ENCODE results near the gene ZSCAN10. TPM values are rescaled to one million over a fixed set of nuclear protein-coding genes. Genes with fewer than 3 reads are reported as not detected.

Gene ZSCAN10
- total and polyA plus RNA-seq, 2 of the 13 experiments (the other 11 are each of a cell fraction or from before 2014, with no cell fraction given), result not detected

GRCh38 chr16:3115003-3115402, 15.9 kb upstream of the ZSCAN10 start (continued):
- TF ChIP-seq HNRNPH1 (optimal IDR thresholded peaks at IDR 0.05; ENCODE audit: low read depth, low read length), result no peak

DNA sequence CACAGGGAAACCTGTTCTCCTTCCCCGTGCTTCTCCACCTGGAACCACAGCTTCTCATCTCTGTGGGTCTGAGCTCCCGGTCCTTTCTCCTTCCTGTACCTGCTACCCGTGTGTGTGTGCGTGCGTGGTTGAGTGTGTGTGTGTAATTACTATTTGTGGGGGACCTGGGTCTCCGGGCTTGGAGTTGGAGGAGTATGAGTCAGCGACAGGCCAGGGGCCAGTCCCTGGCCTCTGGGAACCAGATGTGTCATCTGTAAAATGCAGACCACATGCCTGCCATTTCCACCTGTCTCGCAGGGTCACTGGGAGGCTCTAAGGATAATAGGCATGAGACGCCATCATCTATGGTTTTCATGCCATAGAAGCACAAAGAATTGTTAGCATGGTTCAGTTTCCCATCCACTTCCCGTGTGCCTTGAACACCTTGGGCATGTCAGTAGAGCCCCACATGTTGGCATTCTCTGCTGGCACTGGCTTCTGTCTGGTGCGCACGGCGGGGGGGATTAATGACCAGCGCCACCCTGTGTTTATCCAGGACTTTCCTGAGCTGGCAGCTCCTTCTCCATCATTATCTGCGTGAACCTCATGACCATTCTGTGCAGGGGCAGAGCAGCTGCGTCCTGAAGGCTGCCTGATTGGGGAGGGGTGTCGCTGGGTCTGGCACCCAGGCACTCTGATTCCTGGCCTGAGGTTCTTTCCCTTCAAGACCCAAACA, 14.8 kb upstream of the ZSCAN10 start:
- intact Hi-C loops (cut with micrococcal nuclease; ENCODE audit: unreplicated experiment), result no loop called here
- DNase-seq (ENCODE audit: low spot score) (no peak), FAIRE-seq (no peak), ATAC-seq (no peak)
- Histone ChIP-seq H3K9me3 (ENCODE audit: low read length) (no peaks in the 10 kb centered on the region), H3K36me3 (replicated peaks in 1 of 2; ENCODE audit: control insufficient read depth in 1 of 2, insufficient read depth in 2 of 2, low read length in 2 of 2) (peaks cover 4 to 9% of the 10 kb centered on the region in 2 experiments; a peak in 4 of 5 replicates), H3K27me3 (ENCODE audit: control insufficient read depth in 1 of 2, insufficient read depth in 2 of 2, low read length in 2 of 2) (no peaks in the 10 kb centered on the region), H3K27ac (ENCODE audit: extremely low read length, insufficient read depth, low read length) (no peak overlapping the region), H2AFZ (ENCODE audit: low read length) (no peak overlapping the region), H3K4me2 (ENCODE audit: low read depth, low read length) (peak overlapping the region; percentile 88), H4K20me1 (ENCODE audit: insufficient read depth, low read length) (no peaks in the 10 kb centered on the region), H3K4me1 (ENCODE audit: insufficient read depth, low read length) (peaks cover 24% of the 10 kb centered on the region), H3K79me2 (ENCODE audit: insufficient read depth, low read length) (peaks cover 11% of the 10 kb centered on the region), H3K9ac (ENCODE audit: insufficient read depth, low read depth, low read length) (peak overlapping the region; percentile 82; the same call in 1 of the 2 replicates), H3K4me3 (replicated peaks in 1 of 3; ENCODE audit: insufficient read depth in 1 of 3, low read depth in 2 of 3, low read length in 3 of 3) (peak overlapping the region; percentile 77 to 98 (median 81))
- in situ Hi-C loops (cut with HindIII; ENCODE audit: extremely low pct_ligation_motif_present, low pct_unique_long_range_greater_than_20kb), result no loop called here
- ChIA-PET CTCF (ENCODE audit: low intra/inter-chr PET ratio, low total read pairs) (no interaction called here), POLR2A (interaction anchor here (0.8 to 1.9 kb wide), 2 partner anchors 16 to 55 kb away, joined by 3 to 10 read pairs; no protein-coding TSS in a partner anchor)
- 72% methylated on average over 14 of the region's 17 CpGs for WGBS (ENCODE audit: low lambda C conversion rate)
- BruUV-seq (replicated peaks), result no TSS peak
- TF ChIP-seq ZBTB20 (CRISPR knock-in tag; IDR thresholded peaks at IDR 0.05; ENCODE audit: borderline replicate concordance, low read depth) (no peak), ZNF574 (CRISPR knock-in tag; IDR thresholded peaks at IDR 0.05) (0 out of 2 replicates have a peak, but pooled peaks have one; percentile 21), SALL1 (CRISPR knock-in tag; IDR thresholded peaks at IDR 0.05) (no peak), ZNF260 (CRISPR knock-in tag; IDR thresholded peaks at IDR 0.05; ENCODE audit: borderline replicate concordance, low read depth) (no peak), GABPA (IDR thresholded peaks at IDR 0.05; ENCODE audit: low read depth, low read length) (no peak), GABPA (CRISPR knock-in tag; IDR thresholded peaks at IDR 0.05; ENCODE audit: low read depth) (no peak), KMT2B (CRISPR knock-in tag; IDR thresholded peaks at IDR 0.05) (no peak), ZNF276 (CRISPR knock-in tag; IDR thresholded peaks at IDR 0.05; ENCODE audit: low read depth) (no peak)
